GM23338 (cell line): Measurements from ENCODE around the gene ADGRD1. TPM values are rescaled to one million over a fixed set of nuclear protein-coding genes. Genes with fewer than 3 reads are reported as not detected.

ENCODE experiments used
- ATAC-seq: fragments of 200-7000 bp; cut with Tn5 transposase; 3 replicates; pipeline ENCODE4 v1.9.1; 2020
- DNase-seq: peaks from one replicate; pipeline ENCODE4 v3.0.0-alpha.2; 2015; ENCODE audit warnings: low spot score
- H2AFZ ChIP-seq: fragments of 200-600 bp; sonication (generic); 2 replicates; pipeline ENCODE4 v1.8.0; 2016; ENCODE audit warnings: antibody characterized with exemption, mild to moderate bottlenecking, moderate library complexity
- H3F3A ChIP-seq: fragments of 200-600 bp; sonication (generic); replicated peaks from 2 replicates; pipeline ENCODE4 v1.8.0; 2017; ENCODE audit warnings: antibody characterized with exemption, mixed run types, low read depth
- H3K27ac ChIP-seq: fragments of 200-600 bp; sonication (generic); 2 replicates; pipeline ENCODE4 v1.6.1; 2016; ENCODE audit warnings: low read depth
- H3K27me3 ChIP-seq: fragments of 200-600 bp; sonication (generic); 2 replicates; pipeline ENCODE4 v1.8.0; 2016; ENCODE audit warnings: mild to moderate bottlenecking, mixed run types, moderate library complexity; ENCODE audit not compliant: insufficient read depth
- H3K36me3 ChIP-seq: fragments of 200-600 bp; sonication (generic); 2 replicates; pipeline ENCODE4 v1.8.0; 2016; ENCODE audit warnings: mild to moderate bottlenecking; ENCODE audit not compliant: insufficient read depth
- H3K4me1 ChIP-seq: fragments of 200-600 bp; sonication (generic); 2 replicates; pipeline ENCODE4 v1.8.0; 2016; ENCODE audit warnings: mild to moderate bottlenecking, moderate library complexity; ENCODE audit not compliant: insufficient read depth
- H3K4me2 ChIP-seq: fragments of 200-600 bp; sonication (generic); 2 replicates; pipeline ENCODE4 v1.7.1; 2017; ENCODE audit warnings: mixed run types
- H3K4me3 ChIP-seq: fragments of 200-600 bp; sonication (generic); 2 replicates; pipeline ENCODE4 v1.6.1; 2016; ENCODE audit warnings: mixed run types
- H3K79me2 ChIP-seq: fragments of 200-600 bp; sonication (generic); replicated peaks from 2 replicates; pipeline ENCODE4 v1.8.0; 2017; ENCODE audit warnings: mild to moderate bottlenecking; ENCODE audit not compliant: insufficient read depth
- H3K9me2 ChIP-seq: fragments of 200-600 bp; sonication (generic); 2 replicates; pipeline ENCODE4 v1.8.0; 2017; ENCODE audit not compliant: insufficient read depth
- H4K20me1 ChIP-seq: fragments of 200-600 bp; sonication (generic); replicated peaks from 2 replicates; pipeline ENCODE4 v1.8.0; 2017; ENCODE audit warnings: mild to moderate bottlenecking; ENCODE audit not compliant: insufficient read depth
- H3K27ac Mint-ChIP-seq: 2 replicates; pipeline ENCODE4 v1.8.0; 2020; ENCODE audit warnings: inconsistent platforms, mild to moderate bottlenecking, moderate library complexity, mixed read lengths
- H3K27me3 Mint-ChIP-seq: 3 replicates; pipeline ENCODE4 v1.8.0; 2022; ENCODE audit warnings: low read depth, mild to moderate bottlenecking, moderate library complexity, mixed read lengths, inconsistent platforms; ENCODE audit not compliant: insufficient read depth, poor library complexity
- H3K36me3 Mint-ChIP-seq: 3 replicates; pipeline ENCODE4 v1.8.0; 2021; ENCODE audit warnings: low read depth, mild to moderate bottlenecking, inconsistent platforms, moderate library complexity, mixed read lengths
- H3K4me1 Mint-ChIP-seq: 3 replicates; pipeline ENCODE4 v1.8.0; 2020; ENCODE audit warnings: mild to moderate bottlenecking, inconsistent platforms, mixed read lengths
- H3K4me3 Mint-ChIP-seq: 3 replicates; pipeline ENCODE4 v1.8.0; 2021; ENCODE audit warnings: moderate library complexity, mild to moderate bottlenecking, inconsistent platforms, mixed read lengths
- H3K9me3 Mint-ChIP-seq: 3 replicates; pipeline ENCODE4 v1.8.0; 2020; ENCODE audit warnings: moderate library complexity, mild to moderate bottlenecking, inconsistent platforms, mixed read lengths
- CTCF ChIP-seq, 2 experiments: fragments of 200-600 bp in 1 of 2; sonication (generic) in 1 of 2; conservative IDR thresholded peaks; 2 replicates each; pipeline versions ENCODE4 v1.5.1 to v1.6.1; 2016 to 2017; ENCODE audit warnings: antibody characterized with exemption in 2 of 2, low read depth in 2 of 2, mild to moderate bottlenecking in 2 of 2, moderate library complexity in 1 of 2
- ETS1 ChIP-seq: IDR thresholded peaks from 2 replicates; pipeline ENCODE4 v1.6.1; 2016; ENCODE audit warnings: antibody characterized with exemption
- EZH2 ChIP-seq: fragments of 200-600 bp; sonication (generic); IDR thresholded peaks from one replicate; pipeline ENCODE4 v1.8.0; 2017; ENCODE audit warnings: antibody characterized with exemption, mild to moderate bottlenecking, low read depth; ENCODE audit not compliant: unreplicated experiment
- EZH2phosphoT487 ChIP-seq: fragments of 200-600 bp; sonication (generic); IDR thresholded peaks from one replicate; pipeline ENCODE4 v1.8.1; 2018; ENCODE audit warnings: antibody characterized with exemption; ENCODE audit not compliant: unreplicated experiment
- JUNB ChIP-seq: IDR thresholded peaks from one replicate; pipeline ENCODE4 v1.6.1; 2016; ENCODE audit warnings: antibody characterized with exemption; ENCODE audit not compliant: unreplicated experiment
- NANOG ChIP-seq: IDR thresholded peaks from 2 replicates; pipeline ENCODE4 v1.6.1; 2016; ENCODE audit warnings: antibody characterized with exemption, borderline replicate concordance
- POLR2AphosphoS5 ChIP-seq: IDR thresholded peaks from 2 replicates; pipeline ENCODE4 v1.6.1; 2016; ENCODE audit warnings: antibody characterized with exemption, low read depth
- ZNF114 ChIP-seq: fragments of 250-450 bp; sonication (Bioruptor Pico); IDR thresholded peaks from 2 replicates; pipeline ENCODE4 v1.5.0; 2020; ENCODE audit warnings: mild to moderate bottlenecking, moderate library complexity
- ZNF331 ChIP-seq: fragments of 250-450 bp; sonication (Bioruptor Pico); IDR thresholded peaks from 2 replicates; pipeline ENCODE4 v1.5.0; 2020; ENCODE audit warnings: low read depth, mild to moderate bottlenecking, moderate library complexity
- polyA plus RNA-seq: library from polyadenylated mRNA; unstranded; fragments of >200 nt; fragmentation: Nextera tagmentation; extraction: Ambion mirVana; gene quantifications from 2 replicates; pipeline ENCODE4 v1.2.1, GENCODE V29; 2016
- total RNA-seq: library from RNA; depleted of rRNA; stranded (reverse); fragments of >200 nt; shearing (Covaris generic); gene quantifications from 2 replicates; pipeline ENCODE4 v1.2.3, GENCODE V29; 2014
- TF ChIP-seq, protein P1 (sequence below): fragments of 250-450 bp; sonication (Bioruptor Pico); IDR thresholded peaks from 2 replicates; pipeline ENCODE4 v1.5.0; 2020; ENCODE audit warnings: mild to moderate bottlenecking, moderate library complexity

Gene ADGRD1
- total and polyA plus RNA-seq, 2 experiments from 2014 or later, result 1.4 TPM; not detected in 1

- Mint-ChIP-seq H3K9me3 (no peaks in the 10 kb centered on the region), H3K27ac (no peak overlapping the region), H3K4me3 (no peak overlapping the region), H3K36me3 (no peaks in the 10 kb centered on the region), H3K4me1 (peaks cover 6% of the 10 kb centered on the region), H3K27me3 (no peaks in the 10 kb centered on the region)
- H3K27me3 ChIP-seq, result no peaks in the 10 kb centered on the region
- no peaks in the 10 kb centered on the region for H3K9me2 ChIP-seq
- no peak overlapping the region for H2AFZ ChIP-seq
- no peaks in the 10 kb centered on the region for H4K20me1 ChIP-seq
- no peaks in the 10 kb centered on the region for H3K36me3 ChIP-seq
- H3K79me2 ChIP-seq, result no peaks in the 10 kb centered on the region
- no peaks in the 10 kb centered on the region for H3F3A ChIP-seq
- TF ChIP-seq EZH2 (no peak), ETS1 (no peak), ZNF331 (CRISPR knock-in tag) (no peak), CTCF (conservative IDR thresholded peaks at IDR 0.05; ENCODE audit: low read depth in 2 of 2) (no peak), NANOG (no peak), JUNB (no peak)
- H3K4me3 ChIP-seq, result no peak overlapping the region
- no peak overlapping the region for H3K27ac ChIP-seq
- no peak overlapping the region for H3K4me2 ChIP-seq
- no peaks in the 10 kb centered on the region for H3K4me1 ChIP-seq
- ATAC-seq, result no peak
- DNase-seq, result no peak
Observed at GRCh38 chr12:131146173-131146675, 192.5 kb downstream of the ADGRD1 start.

GRCh38 chr12:131147293-131147692 is 193.6 kb downstream of the ADGRD1 start:
- H3K36me3 Mint-ChIP-seq, result no peaks in the 10 kb centered on the region
- Histone ChIP-seq H3K27me3 (no peaks in the 10 kb centered on the region), H3K4me3 (no peak overlapping the region), H3K4me1 (no peaks in the 10 kb centered on the region), H4K20me1 (no peaks in the 10 kb centered on the region), H3K27ac (no peak overlapping the region), H3F3A (no peaks in the 10 kb centered on the region), H3K79me2 (no peaks in the 10 kb centered on the region), H2AFZ (no peak overlapping the region), H3K4me2 (no peak overlapping the region), H3K9me2 (no peaks in the 10 kb centered on the region), H3K36me3 (no peaks in the 10 kb centered on the region)
- H3K27me3 Mint-ChIP-seq, result no peaks in the 10 kb centered on the region
- ATAC-seq (no peak), DNase-seq (no peak)
- H3K4me1 Mint-ChIP-seq, result peaks cover 6% of the 10 kb centered on the region
- H3K27ac Mint-ChIP-seq, result no peak overlapping the region
- H3K4me3 Mint-ChIP-seq, result no peak overlapping the region
- no peaks in the 10 kb centered on the region for H3K9me3 Mint-ChIP-seq
- TF ChIP-seq JUNB (no peak), ZNF331 (CRISPR knock-in tag) (no peak), NANOG (no peak), POLR2AphosphoS5 (no peak), EZH2 (no peak), ZNF114 (CRISPR knock-in tag) (no peak), ETS1 (no peak), EZH2phosphoT487 (no peak)
- TF ChIP-seq, protein P1, sequence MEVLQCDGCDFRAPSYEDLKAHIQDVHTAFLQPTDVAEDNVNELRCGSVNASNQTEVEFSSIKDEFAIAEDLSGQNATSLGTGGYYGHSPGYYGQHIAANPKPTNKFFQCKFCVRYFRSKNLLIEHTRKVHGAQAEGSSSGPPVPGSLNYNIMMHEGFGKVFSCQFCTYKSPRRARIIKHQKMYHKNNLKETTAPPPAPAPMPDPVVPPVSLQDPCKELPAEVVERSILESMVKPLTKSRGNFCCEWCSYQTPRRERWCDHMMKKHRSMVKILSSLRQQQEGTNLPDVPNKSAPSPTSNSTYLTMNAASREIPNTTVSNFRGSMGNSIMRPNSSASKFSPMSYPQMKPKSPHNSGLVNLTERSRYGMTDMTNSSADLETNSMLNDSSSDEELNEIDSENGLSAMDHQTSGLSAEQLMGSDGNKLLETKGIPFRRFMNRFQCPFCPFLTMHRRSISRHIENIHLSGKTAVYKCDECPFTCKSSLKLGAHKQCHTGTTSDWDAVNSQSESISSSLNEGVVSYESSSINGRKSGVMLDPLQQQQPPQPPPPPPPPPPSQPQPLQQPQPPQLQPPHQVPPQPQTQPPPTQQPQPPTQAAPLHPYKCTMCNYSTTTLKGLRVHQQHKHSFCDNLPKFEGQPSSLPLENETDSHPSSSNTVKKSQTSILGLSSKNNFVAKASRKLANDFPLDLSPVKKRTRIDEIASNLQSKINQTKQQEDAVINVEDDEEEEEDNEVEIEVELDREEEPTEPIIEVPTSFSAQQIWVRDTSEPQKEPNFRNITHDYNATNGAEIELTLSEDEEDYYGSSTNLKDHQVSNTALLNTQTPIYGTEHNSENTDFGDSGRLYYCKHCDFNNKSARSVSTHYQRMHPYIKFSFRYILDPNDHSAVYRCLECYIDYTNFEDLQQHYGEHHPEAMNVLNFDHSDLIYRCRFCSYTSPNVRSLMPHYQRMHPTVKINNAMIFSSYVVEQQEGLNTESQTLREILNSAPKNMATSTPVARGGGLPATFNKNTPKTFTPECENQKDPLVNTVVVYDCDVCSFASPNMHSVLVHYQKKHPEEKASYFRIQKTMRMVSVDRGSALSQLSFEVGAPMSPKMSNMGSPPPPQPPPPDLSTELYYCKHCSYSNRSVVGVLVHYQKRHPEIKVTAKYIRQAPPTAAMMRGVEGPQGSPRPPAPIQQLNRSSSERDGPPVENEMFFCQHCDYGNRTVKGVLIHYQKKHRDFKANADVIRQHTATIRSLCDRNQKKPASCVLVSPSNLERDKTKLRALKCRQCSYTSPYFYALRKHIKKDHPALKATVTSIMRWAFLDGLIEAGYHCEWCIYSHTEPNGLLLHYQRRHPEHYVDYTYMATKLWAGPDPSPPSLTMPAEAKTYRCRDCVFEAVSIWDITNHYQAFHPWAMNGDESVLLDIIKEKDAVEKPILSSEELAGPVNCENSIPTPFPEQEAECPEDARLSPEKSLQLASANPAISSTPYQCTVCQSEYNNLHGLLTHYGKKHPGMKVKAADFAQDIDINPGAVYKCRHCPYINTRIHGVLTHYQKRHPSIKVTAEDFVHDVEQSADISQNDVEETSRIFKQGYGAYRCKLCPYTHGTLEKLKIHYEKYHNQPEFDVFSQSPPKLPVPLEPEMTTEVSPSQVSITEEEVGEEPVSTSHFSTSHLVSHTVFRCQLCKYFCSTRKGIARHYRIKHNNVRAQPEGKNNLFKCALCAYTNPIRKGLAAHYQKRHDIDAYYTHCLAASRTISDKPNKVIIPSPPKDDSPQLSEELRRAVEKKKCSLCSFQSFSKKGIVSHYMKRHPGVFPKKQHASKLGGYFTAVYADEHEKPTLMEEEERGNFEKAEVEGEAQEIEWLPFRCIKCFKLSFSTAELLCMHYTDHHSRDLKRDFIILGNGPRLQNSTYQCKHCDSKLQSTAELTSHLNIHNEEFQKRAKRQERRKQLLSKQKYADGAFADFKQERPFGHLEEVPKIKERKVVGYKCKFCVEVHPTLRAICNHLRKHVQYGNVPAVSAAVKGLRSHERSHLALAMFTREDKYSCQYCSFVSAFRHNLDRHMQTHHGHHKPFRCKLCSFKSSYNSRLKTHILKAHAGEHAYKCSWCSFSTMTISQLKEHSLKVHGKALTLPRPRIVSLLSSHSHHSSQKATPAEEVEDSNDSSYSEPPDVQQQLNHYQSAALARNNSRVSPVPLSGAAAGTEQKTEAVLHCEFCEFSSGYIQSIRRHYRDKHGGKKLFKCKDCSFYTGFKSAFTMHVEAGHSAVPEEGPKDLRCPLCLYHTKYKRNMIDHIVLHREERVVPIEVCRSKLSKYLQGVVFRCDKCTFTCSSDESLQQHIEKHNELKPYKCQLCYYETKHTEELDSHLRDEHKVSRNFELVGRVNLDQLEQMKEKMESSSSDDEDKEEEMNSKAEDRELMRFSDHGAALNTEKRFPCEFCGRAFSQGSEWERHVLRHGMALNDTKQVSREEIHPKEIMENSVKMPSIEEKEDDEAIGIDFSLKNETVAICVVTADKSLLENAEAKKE, result no peak
